ENCODE results near the gene HS1BP3.

Gene HS1BP3

DNA sequence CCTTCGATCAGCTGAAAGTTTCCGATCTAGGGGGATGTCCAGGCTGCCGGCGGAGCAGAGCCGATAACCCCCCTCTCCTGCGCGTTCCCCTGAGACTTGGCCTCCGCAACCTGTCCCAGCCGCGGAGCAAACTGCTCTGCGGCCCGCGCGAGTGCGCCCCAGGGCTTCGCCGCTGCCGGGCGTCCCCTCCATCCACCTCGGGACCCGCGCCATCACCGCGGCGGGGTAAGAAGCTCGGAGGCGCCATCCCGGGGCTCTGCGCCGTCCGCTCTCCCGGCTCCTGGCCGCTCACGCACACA, 15.1 kb upstream of the HS1BP3 start:
- TF ChIP-seq, protein P1, sequence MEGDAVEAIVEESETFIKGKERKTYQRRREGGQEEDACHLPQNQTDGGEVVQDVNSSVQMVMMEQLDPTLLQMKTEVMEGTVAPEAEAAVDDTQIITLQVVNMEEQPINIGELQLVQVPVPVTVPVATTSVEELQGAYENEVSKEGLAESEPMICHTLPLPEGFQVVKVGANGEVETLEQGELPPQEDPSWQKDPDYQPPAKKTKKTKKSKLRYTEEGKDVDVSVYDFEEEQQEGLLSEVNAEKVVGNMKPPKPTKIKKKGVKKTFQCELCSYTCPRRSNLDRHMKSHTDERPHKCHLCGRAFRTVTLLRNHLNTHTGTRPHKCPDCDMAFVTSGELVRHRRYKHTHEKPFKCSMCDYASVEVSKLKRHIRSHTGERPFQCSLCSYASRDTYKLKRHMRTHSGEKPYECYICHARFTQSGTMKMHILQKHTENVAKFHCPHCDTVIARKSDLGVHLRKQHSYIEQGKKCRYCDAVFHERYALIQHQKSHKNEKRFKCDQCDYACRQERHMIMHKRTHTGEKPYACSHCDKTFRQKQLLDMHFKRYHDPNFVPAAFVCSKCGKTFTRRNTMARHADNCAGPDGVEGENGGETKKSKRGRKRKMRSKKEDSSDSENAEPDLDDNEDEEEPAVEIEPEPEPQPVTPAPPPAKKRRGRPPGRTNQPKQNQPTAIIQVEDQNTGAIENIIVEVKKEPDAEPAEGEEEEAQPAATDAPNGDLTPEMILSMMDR (conservative IDR thresholded peaks at IDR 0.05; ENCODE audit: low read depth, low read length), result no peak
- H3K4me3 ChIP-seq (ENCODE audit: low read depth, low read length), result peak overlapping the region; percentile 39
- no peak for DNase-seq (ENCODE audit: low read depth)

GRCh38 chr2:20665243-20666004, 14.5 kb upstream of the HS1BP3 start:
- TF ChIP-seq, protein P1 (conservative IDR thresholded peaks at IDR 0.05; ENCODE audit: low read depth, low read length), result no peak
- H3K4me3 ChIP-seq (ENCODE audit: low read depth, low read length), result no peak overlapping the region
- DNase-seq (ENCODE audit: low read depth), result no peak

- H3K4me3 ChIP-seq (ENCODE audit: low read depth, low read length), result no peak overlapping the region
- DNase-seq (ENCODE audit: low read depth), result no peak
- TF ChIP-seq, protein P1 (conservative IDR thresholded peaks at IDR 0.05; ENCODE audit: low read depth, low read length), result no peak
Observed at GRCh38 chr2:20664431-20665242, 13.7 kb upstream of the HS1BP3 start.

GRCh38 chr2:20664071-20664390, 13.1 kb upstream of the HS1BP3 start:
- TF ChIP-seq, protein P1 (conservative IDR thresholded peaks at IDR 0.05; ENCODE audit: low read depth, low read length), result no peak
- H3K4me3 ChIP-seq (ENCODE audit: low read depth, low read length), result no peak overlapping the region
- no peak for DNase-seq (ENCODE audit: low read depth)

- TF ChIP-seq, protein P1 (conservative IDR thresholded peaks at IDR 0.05; ENCODE audit: low read depth, low read length), result no peak
- no peak for DNase-seq (ENCODE audit: low read depth)
- H3K4me3 ChIP-seq (ENCODE audit: low read depth, low read length), result no peak overlapping the region
Observed at GRCh38 chr2:20663196-20664070, 12.5 kb upstream of the HS1BP3 start.

- no peak overlapping the region for H3K4me3 ChIP-seq (ENCODE audit: low read depth, low read length)
- no peak for DNase-seq (ENCODE audit: low read depth)
- TF ChIP-seq, protein P1 (conservative IDR thresholded peaks at IDR 0.05; ENCODE audit: low read depth, low read length), result no peak
Observed at GRCh38 chr2:20662308-20662937, 11.5 kb upstream of the HS1BP3 start.

Measured in choroid plexus epithelial cell (primary cell).